Endothelial cell of umbilical vein (primary cell): ENCODE data around the gene DUSP11. TPM values are rescaled to one million over a fixed set of nuclear protein-coding genes. Genes with fewer than 3 reads are reported as not detected.

Experiments
- BruUV-seq: library from RNA; stranded (reverse); fragments of 400-500 nt; replicated peaks from 2 replicates; lab custom pipeline; 2021; lab: Mats Ljungman, UMichigan
- CTCF ChIA-PET: fragments of 300-600, 350-600 bp; sonication (Branson Sonifier 250); formaldehyde crosslinking; loops from one replicate; lab custom pipeline; 2021; ENCODE audit warnings: antibody characterized with exemption, inconsistent platforms; lab: Charles Lee
- POLR2A ChIA-PET: fragments of 300-600, 350-600 bp; sonication (Branson Sonifier 250); formaldehyde crosslinking; loops from one replicate; lab custom pipeline; 2021; ENCODE audit warnings: antibody characterized with exemption, inconsistent platforms; lab: Charles Lee
- DNase-seq: peaks from one replicate; pipeline ENCODE4 v3.0.0-alpha.2; 2011; ENCODE audit warnings: low read depth, low spot score
- FAIRE-seq: peaks from 2 replicates; lab custom pipeline; 2011; peaks lifted over from hg19 to GRCh38; lab: Jason Lieb, UNC
- H2AFZ ChIP-seq: 2 replicates; pipeline ENCODE4 v1.6.0; 2012; ENCODE audit warnings: low read depth, low read length, control low read depth, inconsistent platforms
- H3K27ac ChIP-seq: 2 replicates; pipeline ENCODE4 v1.5.1; 2011; ENCODE audit warnings: low read depth, mild to moderate bottlenecking, control low read depth, low read length, moderate library complexity; ENCODE audit not compliant: insufficient read depth
- H3K27me3 ChIP-seq, 2 experiments: 2 replicates each; pipeline versions ENCODE4 v1.6.0 to v1.6.1; 2011; ENCODE audit warnings: low read length in 2 of 2, mixed read lengths in 1 of 2; ENCODE audit not compliant: control insufficient read depth in 2 of 2, insufficient read depth in 2 of 2
- H3K36me3 ChIP-seq, 2 experiments: 2 replicates in 1 of 2; 3 replicates in 1 of 2; pipeline ENCODE4 v1.5.1; 2011; ENCODE audit warnings: low read length in 2 of 2, mild to moderate bottlenecking in 1 of 2, moderate library complexity in 1 of 2; ENCODE audit not compliant: control insufficient read depth in 2 of 2, insufficient read depth in 2 of 2; ENCODE audit errors: extremely low read depth in 1 of 2
- H3K4me1 ChIP-seq: 3 replicates; pipeline ENCODE4 v1.5.1; 2011; ENCODE audit warnings: mild to moderate bottlenecking, low read length; ENCODE audit not compliant: control insufficient read depth, insufficient read depth; ENCODE audit errors: extremely low read depth
- H3K4me2 ChIP-seq: 2 replicates; pipeline ENCODE4 v1.6.1; 2011; ENCODE audit warnings: low read length, control low read depth, mixed read lengths; ENCODE audit not compliant: insufficient read depth
- H3K4me3 ChIP-seq, 3 experiments: fragments of 200-600 bp in 1 of 3; sonication (generic), shearing (Covaris generic) in 1 of 3; replicated peaks in 1 of 3; 2 replicates each; pipeline ENCODE4 v1.5.1; 2011 to 2016; ENCODE audit warnings: control low read depth in 3 of 3, low read length in 3 of 3, mild to moderate bottlenecking in 2 of 3, inconsistent platforms in 1 of 3, low read depth in 1 of 3, moderate library complexity in 1 of 3; ENCODE audit not compliant: insufficient read depth in 1 of 3
- H3K79me2 ChIP-seq: 2 replicates; pipeline ENCODE4 v1.6.0; 2012; ENCODE audit warnings: low read length, inconsistent platforms; ENCODE audit not compliant: control insufficient read depth, insufficient read depth
- H3K9ac ChIP-seq: replicated peaks from 2 replicates; pipeline ENCODE3; 2011; ENCODE audit warnings: low read length, control low read depth; ENCODE audit not compliant: insufficient read depth; ENCODE audit errors: extremely low read depth
- H3K9me1 ChIP-seq: replicated peaks from 3 replicates; pipeline ENCODE4 v1.6.0; 2011; ENCODE audit warnings: mild to moderate bottlenecking, low read length; ENCODE audit not compliant: control insufficient read depth, insufficient read depth; ENCODE audit errors: extremely low read depth
- H3K9me3 ChIP-seq: replicated peaks from 2 replicates; pipeline ENCODE4 v1.5.1; 2012; ENCODE audit warnings: low read length, inconsistent platforms; ENCODE audit not compliant: control insufficient read depth, insufficient read depth
- H4K20me1 ChIP-seq: replicated peaks from 2 replicates; pipeline ENCODE3; 2011; ENCODE audit warnings: mild to moderate bottlenecking, low read length; ENCODE audit not compliant: control insufficient read depth, insufficient read depth; ENCODE audit errors: extremely low read depth
- EZH2 ChIP-seq: IDR thresholded peaks from 2 replicates; pipeline ENCODE4 v1.6.1; 2012; ENCODE audit warnings: borderline replicate concordance, low read depth, mild to moderate bottlenecking, moderate library complexity, low read length, inconsistent platforms; ENCODE audit not compliant: severe bottlenecking
- FOS ChIP-seq: IDR thresholded peaks from 2 replicates; pipeline ENCODE4 v1.6.1; 2011; ENCODE audit warnings: mild to moderate bottlenecking, low read length, moderate library complexity, borderline replicate concordance; ENCODE audit not compliant: insufficient read depth
- GATA2 ChIP-seq: IDR thresholded peaks from 2 replicates; pipeline ENCODE4 v1.7.0; 2011; ENCODE audit warnings: low read depth, mild to moderate bottlenecking, moderate library complexity, mixed read lengths, low read length; ENCODE audit not compliant: insufficient read length, insufficient read depth
- JUN ChIP-seq: IDR thresholded peaks from 2 replicates; pipeline ENCODE4 v1.6.1; 2011; ENCODE audit warnings: borderline replicate concordance, low read depth; ENCODE audit not compliant: insufficient read length, insufficient read depth
- MYC ChIP-seq: IDR thresholded peaks from one replicate; pipeline ENCODE4 v1.6.1; 2011; ENCODE audit warnings: mild to moderate bottlenecking, low read depth, low read length
- POLR2A ChIP-seq: IDR thresholded peaks from 2 replicates; pipeline ENCODE4 v1.6.1; 2012; ENCODE audit warnings: low read depth, mild to moderate bottlenecking, control low read depth, low read length
- POLR2AphosphoS5 ChIP-seq: IDR thresholded peaks from 2 replicates; pipeline ENCODE4 v1.6.1; 2012; ENCODE audit warnings: low read depth, mild to moderate bottlenecking, control low read depth, low read length, moderate library complexity; ENCODE audit not compliant: insufficient read depth
- dilution Hi-C: fragments of 300-500 bp; cut with MboI; formaldehyde crosslinking; loops from one replicate; pipeline ENCODE4 v1.15.0; 2019; ENCODE audit warnings: low sequenced_read_pairs; ENCODE audit not compliant: extremely low pct_ligation_motif_present
- intact Hi-C: fragments of 100-400 bp; cut with micrococcal nuclease; formaldehyde crosslinking; loops from one replicate; pipeline ENCODE4 v1.10.0; 2022
- polyA plus RNA-seq, 4 experiments: library from polyadenylated mRNA; depleted of rRNA in 3 of 4; stranded (reverse) in 3 of 4; unstranded in 1 of 4; fragments of >200 nt; gene quantifications; 2 replicates each; pipeline versions ENCODE4 v1.2.1 to v1.2.3, GENCODE V29; 2011 to 2012; ENCODE audit warnings: missing spikeins in 1 of 4
- total RNA-seq: library from RNA; stranded (reverse); gene quantifications from 2 replicates; pipeline ENCODE4 v1.2.3, GENCODE V29; 2021
- TF ChIP-seq, protein P1 (sequence below), 2 donors: IDR thresholded peaks; 1 replicate in 1 of 2; 2 replicates in 1 of 2; pipeline ENCODE4 v1.5.1; 2011; ENCODE audit warnings: low read length in 2 of 2, mild to moderate bottlenecking in 2 of 2, moderate library complexity in 2 of 2, control low read depth in 1 of 2, inconsistent platforms in 1 of 2, low read depth in 1 of 2; ENCODE audit not compliant: insufficient read depth in 1 of 2; ENCODE audit errors: extremely low read depth in 1 of 2
- TF ChIP-seq, protein P2 (sequence below): IDR thresholded peaks from 2 replicates; pipeline ENCODE4 v1.6.1; 2011; ENCODE audit not compliant: insufficient read depth, insufficient read length

Gene DUSP11
- total and polyA plus RNA-seq, 2 donors (not counting 3 experiments of a cell fraction or from before 2014, with no cell fraction given), result 18.6 to 27.0 TPM

DNA sequence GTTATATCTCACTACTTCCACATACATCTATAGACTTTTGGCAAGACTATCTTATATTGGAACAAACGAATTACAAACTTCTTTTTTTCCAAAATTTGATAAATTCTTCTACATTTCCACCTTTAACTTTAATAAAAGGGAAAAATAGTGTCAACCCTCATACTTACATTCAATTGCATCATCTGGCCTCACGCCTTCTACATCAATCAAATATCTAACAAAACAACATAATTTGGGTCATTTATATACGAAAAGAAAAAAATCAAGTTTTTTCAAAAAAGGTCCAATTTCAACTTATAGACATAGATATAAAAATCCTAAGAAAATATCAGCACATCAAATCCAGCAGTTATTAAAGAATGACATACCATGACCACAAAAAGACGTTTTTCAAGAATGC lies 12.9 kb downstream of the DUSP11 start:
- H3K36me3 ChIP-seq, result peaks cover 14 to 18% of the 10 kb centered on the region in 2 experiments
- H3K27me3 ChIP-seq, result no peaks in the 10 kb centered on the region
- BruUV-seq, result no TSS peak
- H3K4me2 ChIP-seq, result no peak overlapping the region
- dilution Hi-C loops (no loop called here), intact Hi-C loops (no loop called here)
- H3K4me1 ChIP-seq, result no peaks in the 10 kb centered on the region
- H3K9me3 ChIP-seq, result no peaks in the 10 kb centered on the region
- H3K4me3 ChIP-seq, result no peak overlapping the region
- no peak overlapping the region for H3K9ac ChIP-seq
- H2AFZ ChIP-seq, result no peak overlapping the region
- H3K79me2 ChIP-seq, result peaks cover 2% of the 10 kb centered on the region
- H3K9me1 ChIP-seq, result no peaks in the 10 kb centered on the region
- TF ChIP-seq, protein P1, sequence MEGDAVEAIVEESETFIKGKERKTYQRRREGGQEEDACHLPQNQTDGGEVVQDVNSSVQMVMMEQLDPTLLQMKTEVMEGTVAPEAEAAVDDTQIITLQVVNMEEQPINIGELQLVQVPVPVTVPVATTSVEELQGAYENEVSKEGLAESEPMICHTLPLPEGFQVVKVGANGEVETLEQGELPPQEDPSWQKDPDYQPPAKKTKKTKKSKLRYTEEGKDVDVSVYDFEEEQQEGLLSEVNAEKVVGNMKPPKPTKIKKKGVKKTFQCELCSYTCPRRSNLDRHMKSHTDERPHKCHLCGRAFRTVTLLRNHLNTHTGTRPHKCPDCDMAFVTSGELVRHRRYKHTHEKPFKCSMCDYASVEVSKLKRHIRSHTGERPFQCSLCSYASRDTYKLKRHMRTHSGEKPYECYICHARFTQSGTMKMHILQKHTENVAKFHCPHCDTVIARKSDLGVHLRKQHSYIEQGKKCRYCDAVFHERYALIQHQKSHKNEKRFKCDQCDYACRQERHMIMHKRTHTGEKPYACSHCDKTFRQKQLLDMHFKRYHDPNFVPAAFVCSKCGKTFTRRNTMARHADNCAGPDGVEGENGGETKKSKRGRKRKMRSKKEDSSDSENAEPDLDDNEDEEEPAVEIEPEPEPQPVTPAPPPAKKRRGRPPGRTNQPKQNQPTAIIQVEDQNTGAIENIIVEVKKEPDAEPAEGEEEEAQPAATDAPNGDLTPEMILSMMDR (IDR thresholded peaks at IDR 0.05; ENCODE audit: extremely low read depth in 1 of 2, insufficient read depth in 1 of 2, low read depth in 1 of 2, low read length in 2 of 2), result no peak
- no peak for TF ChIP-seq POLR2AphosphoS5
- CTCF ChIA-PET, result no interaction called here
- DNase-seq, result no peak
- no peaks in the 10 kb centered on the region for H4K20me1 ChIP-seq
- H3K27ac ChIP-seq, result no peak overlapping the region
- POLR2A ChIA-PET, result no interaction called here
- no peak for FAIRE-seq

DNA sequence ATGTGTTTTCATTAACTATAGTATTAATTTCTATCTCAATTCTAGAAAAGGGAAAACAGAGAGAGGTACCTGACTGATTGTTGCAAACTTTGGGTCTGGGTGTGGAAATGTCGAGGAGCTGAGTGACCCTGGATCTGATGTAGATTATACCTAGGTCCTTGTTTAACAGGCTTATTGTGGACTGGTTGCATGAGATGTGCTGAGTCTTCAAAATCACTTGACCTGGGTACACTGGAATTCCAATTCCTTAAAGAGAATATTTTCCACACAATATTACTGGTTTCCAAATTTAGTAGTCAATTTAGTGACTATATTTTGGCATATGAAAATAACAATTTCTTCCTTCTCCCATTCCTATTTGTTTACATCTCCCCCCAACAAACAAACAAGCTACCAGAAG lies 13.6 kb downstream of the DUSP11 start:
- Histone ChIP-seq H3K4me3 (no peak overlapping the region), H2AFZ (no peak overlapping the region), H3K79me2 (peaks cover 2% of the 10 kb centered on the region), H3K27ac (no peak overlapping the region), H3K9ac (no peak overlapping the region), H4K20me1 (no peaks in the 10 kb centered on the region), H3K9me1 (no peaks in the 10 kb centered on the region), H3K4me1 (no peaks in the 10 kb centered on the region), H3K9me3 (no peaks in the 10 kb centered on the region), H3K4me2 (no peak overlapping the region), H3K36me3 (peaks cover 13 to 18% of the 10 kb centered on the region in 2 experiments), H3K27me3 (no peaks in the 10 kb centered on the region)
- CTCF ChIA-PET, result no interaction called here
- DNase-seq (no peak), FAIRE-seq (no peak)
- TF ChIP-seq EZH2, result no peak
- TF ChIP-seq, protein P2, sequence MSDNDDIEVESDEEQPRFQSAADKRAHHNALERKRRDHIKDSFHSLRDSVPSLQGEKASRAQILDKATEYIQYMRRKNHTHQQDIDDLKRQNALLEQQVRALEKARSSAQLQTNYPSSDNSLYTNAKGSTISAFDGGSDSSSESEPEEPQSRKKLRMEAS, result no peak
- TF ChIP-seq JUN, result no peak
- TF ChIP-seq, protein P1 (IDR thresholded peaks at IDR 0.05; ENCODE audit: extremely low read depth in 1 of 2, insufficient read depth in 1 of 2, low read depth in 1 of 2, low read length in 2 of 2), result no peak
- no peak for TF ChIP-seq POLR2A
- TF ChIP-seq MYC, result no peak
- no peak for TF ChIP-seq GATA2
- TF ChIP-seq POLR2AphosphoS5, result no peak
- TF ChIP-seq FOS, result no peak
- dilution Hi-C loops (no loop called here), intact Hi-C loops (no loop called here)
- POLR2A ChIA-PET, result no interaction called here
- BruUV-seq, result no TSS peak
